ENCODE results near the gene DPEP1. TPM values are rescaled to one million over a fixed set of nuclear protein-coding genes. Genes with fewer than 3 reads are reported as not detected.

DPEP1 gene
- total RNA-seq, 1 experiment from 2014 or later, result 1.1 TPM

- peaks cover 11 to 47% of the 10 kb centered on the region in 2 experiments; a peak in 3 of 4 replicates for H3K36me3 ChIP-seq (ENCODE audit: control insufficient read depth in 1 of 2, insufficient read depth in 2 of 2, low read length in 2 of 2)
- H3K4me2 ChIP-seq (ENCODE audit: low read length), result peak within 1 kb of the TSS; percentile 95
- DNase-seq (ENCODE audit: low read depth, low spot score), result peak; percentile 84
- no peaks in the 10 kb centered on the region for H4K20me1 ChIP-seq (ENCODE audit: insufficient read depth)
- H3K4me1 ChIP-seq (ENCODE audit: control insufficient read depth in 1 of 2, insufficient read depth in 2 of 2, low read length in 2 of 2), result peaks cover 9 to 20% of the 10 kb centered on the region in 2 experiments
- peaks cover 30% of the 10 kb centered on the region for H3K79me2 ChIP-seq (ENCODE audit: insufficient read depth, low read length)
- intact Hi-C loops (cut with micrococcal nuclease), result loop anchor here (1.0 kb wide), 1 partner anchor 14 kb away; no protein-coding TSS in a partner anchor
- ChIA-PET POLR2A (interaction anchor here (1.0 to 1.4 kb wide), 5 partner anchors 9 to 19 kb away, joined by 3 to 7 read pairs (median 4); no protein-coding TSS in a partner anchor), CTCF (interaction anchor here (0.9 to 1.8 kb wide), 5 partner anchors 13 to 121 kb away, joined by 3 to 14 read pairs (median 3); no protein-coding TSS in a partner anchor), RAD21 (ENCODE audit: low non-redundant PET in 1 of 2, low total read pairs in 2 of 2, uncharacterized antibody in 2 of 2, unreplicated experiment in 2 of 2) (interaction anchor here in 1 of 2 experiments (0.7 kb wide), 1 partner anchor 13 kb away, joined by 3 read pairs; no protein-coding TSS in a partner anchor)
- H3K27ac ChIP-seq (ENCODE audit: low read depth, low read length), result peak within 1 kb of the TSS; percentile 80
- BruUV-seq (replicated peaks), result TSS peak; percentile 50
- peak; percentile 87 for ATAC-seq
- H3K9ac ChIP-seq (ENCODE audit: low read length), result peak within 1 kb of the TSS; percentile 86
- H3K27me3 ChIP-seq (ENCODE audit: insufficient read depth, low read length), result no peaks in the 10 kb centered on the region
- peak within 1 kb of the TSS; percentile 57 to 85 for H3K4me3 ChIP-seq (replicated peaks in 1 of 2; ENCODE audit: low read depth in 1 of 2, low read length in 2 of 2)
- H3K9me3 ChIP-seq (ENCODE audit: control insufficient read depth in 1 of 2, insufficient read depth in 1 of 2, low read depth in 1 of 2, low read length in 2 of 2), result peaks cover 6% of the 10 kb centered on the region in 2 experiments; a peak in 2 of 4 replicates
- H2AFZ ChIP-seq (ENCODE audit: low read depth, low read length, poor library complexity, severe bottlenecking), result no peak within 1 kb of the TSS
- no peaks in the 10 kb centered on the region for H3K9me2 ChIP-seq (ENCODE audit: insufficient read depth)
- no peak; the same call in 1 of the 2 replicates for TF ChIP-seq ELF1 (IDR thresholded peaks at IDR 0.05; ENCODE audit: borderline replicate concordance, low read depth)
- TF ChIP-seq EGR1 (IDR thresholded peaks at IDR 0.05; ENCODE audit: low read depth), result peak; percentile 80
- TF ChIP-seq ATF3 (IDR thresholded peaks at IDR 0.05), result no peak
- peak; percentile 97 for TF ChIP-seq MAX (IDR thresholded peaks at IDR 0.05)
- TF ChIP-seq EZH2phosphoT487 (IDR thresholded peaks at IDR 0.05; ENCODE audit: borderline replicate concordance), result no peak
- TF ChIP-seq RAD21 (IDR thresholded peaks at IDR 0.05; ENCODE audit: low read depth), result no peak
- TF ChIP-seq SRF (IDR thresholded peaks at IDR 0.05; ENCODE audit: low read depth), result no peak
- TF ChIP-seq ZFX (IDR thresholded peaks at IDR 0.05), result no peak
- TF ChIP-seq ZNF274 (IDR thresholded peaks at IDR 0.05; ENCODE audit: low read depth, low read length), result no peak
- no peak for TF ChIP-seq CTCF (IDR thresholded peaks at IDR 0.05 in 2 of 3, conservative IDR thresholded peaks at IDR 0.05 in 1 of 3; ENCODE audit: borderline replicate concordance in 1 of 3, insufficient read depth in 1 of 3, low read depth in 2 of 3, low read length in 2 of 3)
- TF ChIP-seq CEBPB (IDR thresholded peaks at IDR 0.05; ENCODE audit: low read depth), result no peak
- TF ChIP-seq POLR2A (IDR thresholded peaks at IDR 0.05; ENCODE audit: borderline replicate concordance, extremely low read depth, insufficient read depth, insufficient read length), result peak; percentile 78
- no peak for TF ChIP-seq JUND (IDR thresholded peaks at IDR 0.05)
- TF ChIP-seq POLR2AphosphoS5 (IDR thresholded peaks at IDR 0.05; ENCODE audit: low read depth, low read length), result peak; percentile 95
- TF ChIP-seq SP1 (IDR thresholded peaks at IDR 0.05; ENCODE audit: low read depth), result no peak
- no peak for TF ChIP-seq FOSL1 (IDR thresholded peaks at IDR 0.05; ENCODE audit: low read depth)
- no peak for TF ChIP-seq EZH2 (IDR thresholded peaks at IDR 0.05)
- peak; percentile 89 for TF ChIP-seq YY1 (IDR thresholded peaks at IDR 0.05; ENCODE audit: extremely low read depth, insufficient replicate concordance, low read depth, low read length)
- no peak for TF ChIP-seq REST (IDR thresholded peaks at IDR 0.05; ENCODE audit: low read depth)
- peak; percentile 46 for TF ChIP-seq ZBTB33 (IDR thresholded peaks at IDR 0.05; ENCODE audit: extremely low read depth, insufficient replicate concordance, low read length)
These were observed 73.2 kb downstream of the DPEP1 start, which contains the start of gene CDK10 for GRCh38 chr16:89686520-89687091. TSS of gene CDK10 (plus strand) at chr16:89686689. CDS start at chr16:89686711, 22 bp downstream.
